C4-2B (cell line): Measurements from ENCODE around the gene MICAL3.

ENCODE experiments used
- ZFX ChIP-seq: fragments of 450-650 bp; IDR thresholded peaks from 2 replicates; pipeline ENCODE4 v1.6.1; 2017
- TF ChIP-seq, protein P1 (sequence below): fragments of 450-650 bp; conservative IDR thresholded peaks from 2 replicates; pipeline ENCODE4 v1.5.1; 2017; ENCODE audit warnings: mild to moderate bottlenecking

GRCh38 chr22:17971711-17972110 is 52.6 kb downstream of the MICAL3 start:
- TF ChIP-seq, protein P1, sequence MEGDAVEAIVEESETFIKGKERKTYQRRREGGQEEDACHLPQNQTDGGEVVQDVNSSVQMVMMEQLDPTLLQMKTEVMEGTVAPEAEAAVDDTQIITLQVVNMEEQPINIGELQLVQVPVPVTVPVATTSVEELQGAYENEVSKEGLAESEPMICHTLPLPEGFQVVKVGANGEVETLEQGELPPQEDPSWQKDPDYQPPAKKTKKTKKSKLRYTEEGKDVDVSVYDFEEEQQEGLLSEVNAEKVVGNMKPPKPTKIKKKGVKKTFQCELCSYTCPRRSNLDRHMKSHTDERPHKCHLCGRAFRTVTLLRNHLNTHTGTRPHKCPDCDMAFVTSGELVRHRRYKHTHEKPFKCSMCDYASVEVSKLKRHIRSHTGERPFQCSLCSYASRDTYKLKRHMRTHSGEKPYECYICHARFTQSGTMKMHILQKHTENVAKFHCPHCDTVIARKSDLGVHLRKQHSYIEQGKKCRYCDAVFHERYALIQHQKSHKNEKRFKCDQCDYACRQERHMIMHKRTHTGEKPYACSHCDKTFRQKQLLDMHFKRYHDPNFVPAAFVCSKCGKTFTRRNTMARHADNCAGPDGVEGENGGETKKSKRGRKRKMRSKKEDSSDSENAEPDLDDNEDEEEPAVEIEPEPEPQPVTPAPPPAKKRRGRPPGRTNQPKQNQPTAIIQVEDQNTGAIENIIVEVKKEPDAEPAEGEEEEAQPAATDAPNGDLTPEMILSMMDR = no peak
- no peak for TF ChIP-seq ZFX
